DMS79 treated with DMSO at 0.1 percent for 48 hours (cell line): ENCODE data around the gene NUTM2B.
"Not testable (repeated sequence)": the region's sequence is repeated elsewhere in the genome, so short reads cannot be mapped to it uniquely, and the experiment has no call there.

Experiments used
- DNase-seq: peaks from one replicate; lab custom pipeline; 2025; lab: John Stamatoyannopoulos, UW

NUTM2B gene

DNA sequence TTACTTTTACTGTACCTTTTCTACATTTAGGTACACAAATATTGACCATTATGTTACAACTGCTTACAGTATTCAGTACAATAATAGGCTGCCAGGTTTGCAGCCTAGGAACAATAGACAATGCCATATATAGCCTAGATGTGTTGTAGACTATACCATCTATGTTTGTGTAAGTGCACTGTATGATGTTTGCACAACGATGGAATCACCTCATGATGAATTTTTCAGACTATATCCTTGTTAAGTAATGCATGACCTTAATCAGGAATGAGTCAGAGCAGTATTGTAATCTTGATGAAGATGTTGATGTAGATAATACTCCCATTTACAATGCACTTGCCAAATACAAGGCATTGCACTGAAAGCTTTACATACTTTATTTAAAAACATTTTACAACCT lies 23.6 kb downstream of the NUTM2B start:
- DNase-seq, result not testable (repeated sequence)

DNA sequence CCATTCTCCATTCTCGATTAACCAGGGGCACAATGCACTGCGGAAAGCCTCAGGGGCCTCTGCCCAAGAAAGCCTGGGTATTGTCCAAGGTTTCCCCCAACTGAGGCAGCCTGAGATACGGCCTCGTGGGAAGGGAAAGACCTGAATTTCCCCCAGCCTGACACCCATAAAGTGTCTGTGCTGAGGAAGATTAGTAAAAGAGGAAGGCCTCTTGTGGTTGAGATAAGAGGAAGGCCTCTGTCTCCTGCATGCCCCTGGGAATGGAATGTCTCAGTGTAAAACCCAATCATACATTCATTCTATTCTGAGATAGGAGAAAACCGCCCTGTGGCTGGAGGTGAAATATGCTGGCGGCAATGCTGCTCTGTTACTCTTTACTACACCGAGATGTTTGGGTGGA lies 41.8 kb downstream of the NUTM2B start:
- not testable (repeated sequence) for DNase-seq

- DNase-seq, result not testable (repeated sequence)
Measured at GRCh38 chr10:79748510-79748909, 45.5 kb downstream of the NUTM2B start.

DNA sequence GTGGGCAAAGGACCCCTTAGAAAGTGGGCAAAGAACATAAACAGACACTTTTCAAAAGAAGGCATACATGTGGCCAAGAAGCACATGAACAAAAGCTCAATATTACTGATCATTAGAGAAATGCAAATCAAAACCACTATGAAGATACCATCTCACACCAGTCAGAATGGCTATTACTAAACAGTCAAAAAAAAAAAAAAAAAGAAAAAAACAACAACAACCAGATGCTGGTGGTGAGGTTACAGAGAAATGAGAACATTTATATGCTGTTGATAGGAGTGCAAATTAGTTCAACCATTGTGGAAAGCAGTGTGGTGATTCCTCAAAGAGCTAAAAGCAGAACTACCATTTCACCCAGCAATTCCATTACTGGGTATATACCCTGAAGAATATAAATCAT lies 50.6 kb downstream of the NUTM2B start:
- not testable (repeated sequence) for DNase-seq

GRCh38 chr10:79758297-79758993 lies 55.4 kb downstream of the NUTM2B start:
- DNase-seq, result not testable (repeated sequence)
